ENCODE data around the gene HSPB1. TPM values are rescaled to one million over a fixed set of nuclear protein-coding genes. Genes with fewer than 3 reads are reported as not detected.

The HSPB1 gene
- total RNA-seq, 1 experiment from 2014 or later, result 414 TPM

GRCh38 chr7:76293407-76293901 is 9.0 kb upstream of the HSPB1 start:
- no peaks in the 10 kb centered on the region for H3K9me3 ChIP-seq (ENCODE audit: insufficient read depth, low read depth)
- H2AFZ ChIP-seq, result no peak overlapping the region
- CTCF ChIA-PET, result no interaction called here
- H3K4me1 ChIP-seq (replicated peaks; ENCODE audit: insufficient read depth), result peaks cover 75% of the 10 kb centered on the region
- H3K4me2 ChIP-seq, result peak overlapping the region; percentile 80
- no peaks in the 10 kb centered on the region for H3K36me3 ChIP-seq (ENCODE audit: low read depth)
- H3K4me3 ChIP-seq, result no peak overlapping the region
- H3K9me2 ChIP-seq (ENCODE audit: insufficient read depth), result no peaks in the 10 kb centered on the region
- intact Hi-C loops (cut with micrococcal nuclease; ENCODE audit: unreplicated experiment), result loop anchor here (5.0 kb wide), 2 partner anchors 206 to 246 kb away; partner anchors contain the start of genes MDH2 and STYXL1
- peak overlapping the region; percentile 93 for H3K27ac ChIP-seq
- BruUV-seq (replicated peaks), result no TSS peak
- H3K27me3 ChIP-seq (ENCODE audit: insufficient read depth, low read depth), result no peaks in the 10 kb centered on the region
- no peaks in the 10 kb centered on the region for H3K79me2 ChIP-seq (ENCODE audit: low read depth)
- H4K20me1 ChIP-seq (ENCODE audit: insufficient read depth), result no peaks in the 10 kb centered on the region
- no peak for TF ChIP-seq CTCF (conservative IDR thresholded peaks at IDR 0.05)
- TF ChIP-seq EZH2 (IDR thresholded peaks at IDR 0.05; ENCODE audit: low read depth), result no peak
- POLR2A ChIA-PET (ENCODE audit: unreplicated experiment), result no interaction called here
- H3F3A ChIP-seq (ENCODE audit: insufficient read depth, low read depth), result peaks cover 74% of the 10 kb centered on the region
- DNase-seq, result peak; percentile 80 to 92

GRCh38 chr7:76294344-76295024 is 8.0 kb upstream of the HSPB1 start:
- H3K79me2 ChIP-seq (ENCODE audit: low read depth), result no peaks in the 10 kb centered on the region
- peak overlapping the region; percentile 80 for H3K4me2 ChIP-seq
- peak overlapping the region; percentile 93 for H3K27ac ChIP-seq
- peaks cover 72% of the 10 kb centered on the region for H3F3A ChIP-seq (ENCODE audit: insufficient read depth, low read depth)
- no peaks in the 10 kb centered on the region for H3K9me3 ChIP-seq (ENCODE audit: insufficient read depth, low read depth)
- TF ChIP-seq CTCF (conservative IDR thresholded peaks at IDR 0.05) (no peak), EZH2 (IDR thresholded peaks at IDR 0.05; ENCODE audit: low read depth) (no peak)
- intact Hi-C loops (cut with micrococcal nuclease; ENCODE audit: unreplicated experiment), result loop anchor here (5.0 kb wide), 2 partner anchors 207 to 247 kb away; partner anchors contain the start of genes MDH2 and STYXL1
- BruUV-seq (replicated peaks), result no TSS peak
- no peak overlapping the region for H2AFZ ChIP-seq
- CTCF ChIA-PET, result interaction anchor here (0.6 kb wide), 3 partner anchors 12 to 818 kb away, joined by 3 to 10 read pairs (median 5); no protein-coding TSS in a partner anchor
- DNase-seq, result peak; percentile 52 to 95
- no peak overlapping the region for H3K4me3 ChIP-seq
- H3K27me3 ChIP-seq (ENCODE audit: insufficient read depth, low read depth), result no peaks in the 10 kb centered on the region
- no peaks in the 10 kb centered on the region for H3K36me3 ChIP-seq (ENCODE audit: low read depth)
- no peaks in the 10 kb centered on the region for H4K20me1 ChIP-seq (ENCODE audit: insufficient read depth)
- POLR2A ChIA-PET (ENCODE audit: unreplicated experiment), result interaction anchor here (0.5 to 0.6 kb wide), 2 partner anchors 212 to 1615 kb away, joined by 3 to 7 read pairs; no protein-coding TSS in a partner anchor
- H3K4me1 ChIP-seq (replicated peaks; ENCODE audit: insufficient read depth), result peaks cover 80% of the 10 kb centered on the region
- H3K9me2 ChIP-seq (ENCODE audit: insufficient read depth), result no peaks in the 10 kb centered on the region

GRCh38 chr7:76296743-76297740 is 5.4 kb upstream of the HSPB1 start:
- DNase-seq, result peak; percentile 90 to 94
- peak overlapping the region; percentile 67 for H3K27ac ChIP-seq
- BruUV-seq (replicated peaks), result no TSS peak

More at GRCh38 chr7:76296743-76297740, 5.4 kb upstream of the HSPB1 start:
- Histone ChIP-seq H3K4me3 (no peak overlapping the region), H3K79me2 (ENCODE audit: low read depth) (no peaks in the 10 kb centered on the region), H3K27me3 (ENCODE audit: insufficient read depth, low read depth) (no peaks in the 10 kb centered on the region), H3K4me1 (replicated peaks; ENCODE audit: insufficient read depth) (peaks cover 75% of the 10 kb centered on the region), H3K9me3 (ENCODE audit: insufficient read depth, low read depth) (no peaks in the 10 kb centered on the region), H4K20me1 (ENCODE audit: insufficient read depth) (no peaks in the 10 kb centered on the region), H3K9me2 (ENCODE audit: insufficient read depth) (no peaks in the 10 kb centered on the region), H3F3A (ENCODE audit: insufficient read depth, low read depth) (peaks cover 80% of the 10 kb centered on the region), H3K4me2 (peak overlapping the region; percentile 54), H3K36me3 (ENCODE audit: low read depth) (no peaks in the 10 kb centered on the region), H2AFZ (no peak overlapping the region)
- ChIA-PET POLR2A (ENCODE audit: unreplicated experiment) (interaction anchor here (0.6 to 0.7 kb wide), 4 partner anchors 24 to 825 kb away, joined by 4 to 20 read pairs (median 8); no protein-coding TSS in a partner anchor), CTCF (interaction anchor here (0.8 to 1.6 kb wide), 4 partner anchors 12 to 21 kb away, joined by 3 to 12 read pairs (median 4); no protein-coding TSS in a partner anchor)
- TF ChIP-seq EZH2 (IDR thresholded peaks at IDR 0.05; ENCODE audit: low read depth), result no peak
- no peak for TF ChIP-seq CTCF (conservative IDR thresholded peaks at IDR 0.05)
- intact Hi-C loops (cut with micrococcal nuclease; ENCODE audit: unreplicated experiment), result no loop called here

All from PC-9 (cell line).